ENCODE results near the gene BCL7A. TPM values are rescaled to one million over a fixed set of nuclear protein-coding genes. Genes with fewer than 3 reads are reported as not detected.
"Not testable (repeated sequence)": the region's sequence is repeated elsewhere in the genome, so short reads cannot be mapped to it uniquely, and the experiment has no call there.

BCL7A gene
- total and polyA plus RNA-seq, 2 donors: 5.5 to 24.3 TPM

- H3K27me3 ChIP-seq (ENCODE audit: control insufficient read depth in 2 of 2, insufficient read depth in 1 of 2, low read length in 1 of 2): no peaks in the 10 kb centered on the region
- no peak overlapping the region for H3K4me3 ChIP-seq (ENCODE audit: low read length in 2 of 2)
- no peaks in the 10 kb centered on the region for H3K9me3 ChIP-seq (ENCODE audit: control insufficient read depth in 2 of 2, insufficient read depth in 1 of 2, low read length in 1 of 2)
- no peak overlapping the region for H3K27ac ChIP-seq (ENCODE audit: low read depth in 1 of 2, low read length in 1 of 2)
- DNase-seq (ENCODE audit: low read depth in 6 of 9, low spot score in 9 of 9): no peak
- H3K36me3 ChIP-seq (ENCODE audit: control insufficient read depth in 2 of 2, insufficient read depth in 2 of 2, low read length in 1 of 2): no peaks in the 10 kb centered on the region
- WGBS: 98% methylated on average over 6 of the region's 6 CpGs
- peaks cover 20 to 49% of the 10 kb centered on the region in 2 donors for H3K4me1 ChIP-seq (ENCODE audit: control insufficient read depth in 2 of 2, insufficient read depth in 2 of 2, low read length in 2 of 2)
These were observed 38.7 kb upstream of the BCL7A start for GRCh38 chr12:121982950-121983349.

- DNase-seq (ENCODE audit: low read depth in 6 of 9, low spot score in 9 of 9): peak in 3 of 9 donors; percentile 42 to 72 (median 46)
- Histone ChIP-seq H3K4me3 (ENCODE audit: low read length in 2 of 2) (no peak overlapping the region), H3K36me3 (ENCODE audit: control insufficient read depth in 2 of 2, insufficient read depth in 2 of 2, low read length in 1 of 2) (no peaks in the 10 kb centered on the region), H3K27ac (ENCODE audit: low read depth in 1 of 2, low read length in 1 of 2) (peak overlapping the region in 1 of 2 donors; percentile 76), H3K4me1 (ENCODE audit: control insufficient read depth in 2 of 2, insufficient read depth in 2 of 2, low read length in 2 of 2) (peaks cover 20 to 49% of the 10 kb centered on the region in 2 donors), H3K27me3 (ENCODE audit: control insufficient read depth in 2 of 2, insufficient read depth in 1 of 2, low read length in 1 of 2) (no peaks in the 10 kb centered on the region), H3K9me3 (ENCODE audit: control insufficient read depth in 2 of 2, insufficient read depth in 1 of 2, low read length in 1 of 2) (no peaks in the 10 kb centered on the region)
- 15% methylated on average over 13 of the region's 13 CpGs for WGBS
These were observed 38.0 kb upstream of the BCL7A start for GRCh38 chr12:121983536-121984210.

- no peak for DNase-seq (ENCODE audit: low read depth in 6 of 9, low spot score in 9 of 9)
- 97% methylated on average over 14 of the region's 14 CpGs for WGBS
- H3K4me3 ChIP-seq (ENCODE audit: low read length in 2 of 2): no peak overlapping the region
- H3K9me3 ChIP-seq (ENCODE audit: control insufficient read depth in 2 of 2, insufficient read depth in 1 of 2, low read length in 1 of 2): peaks cover 0 to 5% of the 10 kb centered on the region in 2 donors
- H3K27me3 ChIP-seq (ENCODE audit: control insufficient read depth in 2 of 2, insufficient read depth in 1 of 2, low read length in 1 of 2): no peaks in the 10 kb centered on the region
- peaks cover 8 to 29% of the 10 kb centered on the region in 2 donors for H3K4me1 ChIP-seq (ENCODE audit: control insufficient read depth in 2 of 2, insufficient read depth in 2 of 2, low read length in 2 of 2)
- H3K36me3 ChIP-seq (ENCODE audit: control insufficient read depth in 2 of 2, insufficient read depth in 2 of 2, low read length in 1 of 2): no peaks in the 10 kb centered on the region
- H3K27ac ChIP-seq (ENCODE audit: low read depth in 1 of 2, low read length in 1 of 2): no peak overlapping the region
These were observed 35.0 kb upstream of the BCL7A start for GRCh38 chr12:121986489-121987245.

GRCh38 chr12:121988519-121988918 is 33.2 kb upstream of the BCL7A start:
- H3K9me3 ChIP-seq (ENCODE audit: control insufficient read depth in 2 of 2, insufficient read depth in 1 of 2, low read length in 1 of 2); H3K27me3 ChIP-seq (ENCODE audit: control insufficient read depth in 2 of 2, insufficient read depth in 1 of 2, low read length in 1 of 2); DNase-seq (ENCODE audit: low read depth in 6 of 9, low spot score in 9 of 9); H3K27ac ChIP-seq (ENCODE audit: low read depth in 1 of 2, low read length in 1 of 2); H3K36me3 ChIP-seq (ENCODE audit: control insufficient read depth in 2 of 2, insufficient read depth in 2 of 2, low read length in 1 of 2); H3K4me3 ChIP-seq (ENCODE audit: low read length in 2 of 2): not testable (repeated sequence)
- 97% methylated on average over 10 of the region's 10 CpGs for WGBS
- H3K4me1 ChIP-seq (ENCODE audit: control insufficient read depth in 2 of 2, insufficient read depth in 2 of 2, low read length in 2 of 2): peaks cover 12 to 28% of the 10 kb centered on the region in 2 donors

GRCh38 chr12:121989276-121990113 is 32.2 kb upstream of the BCL7A start:
- no peaks in the 10 kb centered on the region for H3K36me3 ChIP-seq (ENCODE audit: control insufficient read depth in 2 of 2, insufficient read depth in 2 of 2, low read length in 1 of 2)
- WGBS: 98% methylated on average over 14 of the region's 14 CpGs
- no peak for DNase-seq (ENCODE audit: low read depth in 6 of 9, low spot score in 9 of 9)
- H3K4me3 ChIP-seq (ENCODE audit: low read length in 2 of 2): no peak overlapping the region
- peaks cover 0 to 5% of the 10 kb centered on the region in 2 donors for H3K9me3 ChIP-seq (ENCODE audit: control insufficient read depth in 2 of 2, insufficient read depth in 1 of 2, low read length in 1 of 2)
- peaks cover 6 to 19% of the 10 kb centered on the region in 2 donors for H3K4me1 ChIP-seq (ENCODE audit: control insufficient read depth in 2 of 2, insufficient read depth in 2 of 2, low read length in 2 of 2)
- no peaks in the 10 kb centered on the region for H3K27me3 ChIP-seq (ENCODE audit: control insufficient read depth in 2 of 2, insufficient read depth in 1 of 2, low read length in 1 of 2)
- no peak overlapping the region for H3K27ac ChIP-seq (ENCODE audit: low read depth in 1 of 2, low read length in 1 of 2)

GRCh38 chr12:121990114-121990647 is 31.5 kb upstream of the BCL7A start:
- H3K27ac ChIP-seq (ENCODE audit: low read depth in 1 of 2, low read length in 1 of 2): no peak overlapping the region
- H3K9me3 ChIP-seq (ENCODE audit: control insufficient read depth in 2 of 2, insufficient read depth in 1 of 2, low read length in 1 of 2): peaks cover 0 to 5% of the 10 kb centered on the region in 2 donors
- WGBS: 97% methylated on average over 6 of the region's 6 CpGs
- H3K27me3 ChIP-seq (ENCODE audit: control insufficient read depth in 2 of 2, insufficient read depth in 1 of 2, low read length in 1 of 2): no peaks in the 10 kb centered on the region
- no peaks in the 10 kb centered on the region for H3K36me3 ChIP-seq (ENCODE audit: control insufficient read depth in 2 of 2, insufficient read depth in 2 of 2, low read length in 1 of 2)
- H3K4me1 ChIP-seq (ENCODE audit: control insufficient read depth in 2 of 2, insufficient read depth in 2 of 2, low read length in 2 of 2): peaks cover 6 to 18% of the 10 kb centered on the region in 2 donors
- H3K4me3 ChIP-seq (ENCODE audit: low read length in 2 of 2): no peak overlapping the region
- DNase-seq (ENCODE audit: low read depth in 6 of 9, low spot score in 9 of 9): no peak

GRCh38 chr12:121990692-121991603 is 30.7 kb upstream of the BCL7A start:
- Histone ChIP-seq H3K27ac (ENCODE audit: low read depth in 1 of 2, low read length in 1 of 2) (no peak overlapping the region), H3K4me3 (ENCODE audit: low read length in 2 of 2) (no peak overlapping the region), H3K4me1 (ENCODE audit: control insufficient read depth in 2 of 2, insufficient read depth in 2 of 2, low read length in 2 of 2) (peaks cover 9 to 24% of the 10 kb centered on the region in 2 donors), H3K27me3 (ENCODE audit: control insufficient read depth in 2 of 2, insufficient read depth in 1 of 2, low read length in 1 of 2) (no peaks in the 10 kb centered on the region), H3K36me3 (ENCODE audit: control insufficient read depth in 2 of 2, insufficient read depth in 2 of 2, low read length in 1 of 2) (no peaks in the 10 kb centered on the region), H3K9me3 (ENCODE audit: control insufficient read depth in 2 of 2, insufficient read depth in 1 of 2, low read length in 1 of 2) (peaks cover 0 to 5% of the 10 kb centered on the region in 2 donors)
- no peak for DNase-seq (ENCODE audit: low read depth in 6 of 9, low spot score in 9 of 9)
- WGBS: 98% methylated on average over 10 of the region's 10 CpGs

Measured in thymus (tissue), 11 donors.